T-helper 1 cell (primary cell): ENCODE data around the gene TMEM30A.

Source experiments
- DNase-seq, 5 donors: peaks; one replicate each; pipeline ENCODE4 v3.0.0-alpha.2; 2012 to 2020

The TMEM30A gene

GRCh38 chr6:75291331-75291730 is 6.7 kb upstream of the TMEM30A start:
- no peak for DNase-seq

DNA sequence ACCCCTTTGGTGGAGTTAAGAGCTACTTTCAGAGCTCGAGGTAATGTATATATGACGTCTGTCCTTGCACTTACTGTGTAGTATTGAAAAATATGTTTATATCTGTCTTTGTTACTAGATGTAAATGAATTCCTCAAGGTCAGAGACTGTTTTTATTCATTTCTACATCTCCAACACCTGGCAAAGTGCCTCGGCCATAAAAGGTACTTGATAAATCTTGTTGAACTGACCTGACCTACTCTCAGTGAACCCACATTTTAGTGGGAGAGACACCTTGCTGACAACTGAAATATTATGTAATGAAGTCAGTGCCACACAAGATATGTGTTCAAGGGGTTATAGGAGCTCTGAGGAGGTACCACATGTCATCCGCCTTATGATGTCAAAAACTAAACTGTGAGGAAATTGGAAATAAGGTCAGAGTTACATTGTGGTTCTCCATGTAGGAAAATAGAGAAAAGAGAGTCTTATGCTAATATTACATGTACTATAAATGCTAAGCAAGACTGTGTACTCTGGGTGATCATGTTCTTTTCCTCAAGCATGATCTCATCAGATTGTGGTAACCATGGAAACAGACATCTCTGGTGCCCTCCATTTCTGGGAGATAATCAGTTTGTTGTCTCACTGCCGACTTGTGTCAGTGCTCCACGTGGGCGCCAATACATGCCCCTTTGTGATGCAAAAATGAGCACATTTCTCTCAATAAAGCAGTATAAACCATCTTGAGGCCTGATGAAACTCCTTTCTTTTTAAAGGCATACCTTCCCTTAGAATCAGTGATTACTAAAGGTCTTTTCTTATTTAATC is 5.7 kb upstream of the TMEM30A start:
- no peak for DNase-seq

GRCh38 chr6:75288023-75288422 is 3.4 kb upstream of the TMEM30A start:
- DNase-seq, result no peak

GRCh38 chr6:75287424-75287823 is 2.8 kb upstream of the TMEM30A start:
- no peak for DNase-seq

GRCh38 chr6:75286955-75287354 is 2.4 kb upstream of the TMEM30A start:
- no peak for DNase-seq

- no peak for DNase-seq
Observed at GRCh38 chr6:75285283-75285639, 669 bp upstream of the TMEM30A start.

DNA sequence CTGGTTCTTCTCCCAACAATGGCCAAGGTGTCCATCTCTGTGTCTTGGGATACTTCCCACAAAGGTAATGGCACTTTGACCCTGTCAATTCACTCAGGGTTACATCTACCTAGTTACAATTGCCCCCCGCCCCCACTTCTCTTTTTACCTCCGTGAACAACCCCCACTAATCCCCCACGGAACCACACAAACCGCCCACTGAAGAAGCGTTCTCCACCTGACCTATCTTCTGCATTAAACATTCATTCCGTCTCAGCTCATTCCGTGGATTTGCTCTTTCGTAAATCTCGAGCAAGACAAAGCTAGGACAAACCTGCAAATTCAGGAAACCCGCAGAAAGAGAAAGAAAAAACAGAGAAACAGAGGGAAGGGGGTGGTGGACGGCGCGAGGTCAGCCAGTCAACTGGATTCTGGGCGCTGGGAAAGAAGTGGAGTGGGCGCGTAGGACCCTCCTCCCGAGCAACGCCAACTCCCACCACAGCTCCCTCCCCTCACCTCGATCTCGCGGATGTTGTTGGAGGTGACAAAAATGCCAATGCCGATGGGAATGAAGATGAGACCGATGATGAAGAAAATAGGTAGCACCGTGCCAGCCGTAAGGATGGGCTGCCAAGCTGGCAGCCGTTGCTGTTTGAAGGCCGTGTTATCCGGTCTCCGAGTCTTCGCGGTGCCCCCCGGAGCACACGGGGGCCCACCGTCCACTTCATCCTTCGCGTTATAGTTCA is 523 bp downstream of the TMEM30A start:
- DNase-seq, result peak in 2 of 5 donors; percentile 10 to 16

DNA sequence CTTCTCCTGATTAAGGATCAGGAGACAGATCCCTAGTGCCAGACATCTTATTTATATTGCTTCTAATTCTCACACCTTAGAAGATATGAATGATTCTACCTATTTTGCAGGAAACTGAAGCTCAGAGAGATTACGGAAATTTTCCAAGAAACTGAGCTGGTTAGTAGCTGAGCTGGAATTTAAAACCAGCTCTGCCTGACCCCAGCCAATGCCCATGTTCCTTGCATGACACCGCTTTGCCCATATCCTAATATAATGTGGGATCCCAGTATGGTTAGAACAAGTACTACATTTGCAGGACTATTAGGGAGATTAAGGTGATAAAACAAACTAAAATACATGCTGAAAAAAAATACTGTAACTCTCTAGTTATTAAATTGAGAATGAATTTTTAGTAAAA is 1.9 kb downstream of the TMEM30A start:
- no peak for DNase-seq

GRCh38 chr6:75281653-75282052 is 2.9 kb downstream of the TMEM30A start:
- no peak for DNase-seq

GRCh38 chr6:75280131-75280855 is 4.3 kb downstream of the TMEM30A start:
- DNase-seq, result no peak

DNA sequence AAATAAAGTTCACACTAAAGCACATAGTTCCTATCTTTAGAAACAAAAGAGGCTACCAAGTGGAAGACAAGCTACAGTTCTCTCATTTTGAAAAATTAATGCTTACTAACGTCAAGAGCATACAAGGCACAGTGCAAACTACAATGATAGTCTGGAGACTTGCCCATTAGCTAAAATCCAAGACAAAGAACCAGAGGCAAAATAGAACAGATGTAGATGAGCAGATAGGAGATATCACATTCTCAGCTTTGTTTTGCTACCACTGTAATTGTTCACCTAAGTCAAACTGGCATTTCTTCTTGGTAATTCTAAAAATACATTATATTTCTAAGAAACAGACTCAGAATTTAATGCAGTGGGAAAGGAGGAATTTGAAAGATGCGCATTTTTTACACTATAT is 5.2 kb downstream of the TMEM30A start:
- no peak for DNase-seq

DNA sequence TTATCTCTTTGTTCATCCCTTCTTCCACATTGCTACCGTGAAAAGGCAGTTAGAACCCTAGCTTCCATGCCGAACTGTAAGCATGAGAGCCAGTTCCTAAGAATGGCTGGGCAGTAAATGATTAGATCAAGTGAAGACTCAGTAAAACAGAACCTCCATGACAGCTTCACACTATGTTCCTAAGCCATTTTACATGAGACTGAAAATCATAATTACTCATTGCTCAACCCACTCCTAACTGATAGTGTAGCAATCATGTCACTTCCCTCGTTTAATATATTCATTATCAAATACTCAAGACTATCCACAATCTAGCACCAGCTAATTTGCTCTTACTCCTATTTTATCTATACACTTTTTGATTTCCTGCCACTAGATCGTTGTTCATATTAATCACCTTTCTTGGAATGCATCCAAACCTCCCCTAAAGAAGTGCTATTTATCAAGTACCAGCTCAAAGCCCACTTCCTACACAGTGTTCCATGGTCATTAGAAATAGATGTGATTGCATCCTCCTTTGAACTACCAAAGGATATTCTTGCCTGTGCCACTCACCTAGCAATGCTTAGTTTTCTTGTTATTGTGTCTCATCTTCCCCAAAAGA is 6.0 kb downstream of the TMEM30A start:
- no peak for DNase-seq

DNA sequence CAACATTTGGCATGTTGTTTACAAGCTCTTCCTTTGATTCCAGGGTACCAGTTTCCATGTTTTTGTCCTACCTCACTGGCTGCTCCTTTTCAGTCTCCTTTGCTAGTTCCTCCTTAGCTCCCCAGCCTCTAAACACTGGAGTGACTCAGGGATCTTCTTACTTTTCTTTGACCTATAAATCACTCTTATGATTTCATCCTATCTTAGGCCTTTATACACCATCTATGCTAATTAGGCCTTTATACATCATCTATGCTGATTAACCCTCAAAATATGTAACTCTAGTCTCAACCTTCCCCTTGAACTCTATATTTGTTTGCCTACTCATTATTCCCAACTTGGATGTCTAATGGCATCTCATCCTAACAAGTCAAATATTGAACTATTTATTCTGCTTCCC is 9.5 kb downstream of the TMEM30A start:
- DNase-seq, result no peak

GRCh38 chr6:75273009-75273408 is 11.6 kb downstream of the TMEM30A start:
- DNase-seq, result no peak

GRCh38 chr6:75272145-75272840 is 12.3 kb downstream of the TMEM30A start:
- no peak for DNase-seq

GRCh38 chr6:75268988-75269354 is 15.6 kb downstream of the TMEM30A start:
- no peak for DNase-seq

GRCh38 chr6:75268121-75268987 is 16.2 kb downstream of the TMEM30A start:
- no peak for DNase-seq

- DNase-seq, result no peak
Observed at GRCh38 chr6:75267461-75267860, 17.1 kb downstream of the TMEM30A start.

DNA sequence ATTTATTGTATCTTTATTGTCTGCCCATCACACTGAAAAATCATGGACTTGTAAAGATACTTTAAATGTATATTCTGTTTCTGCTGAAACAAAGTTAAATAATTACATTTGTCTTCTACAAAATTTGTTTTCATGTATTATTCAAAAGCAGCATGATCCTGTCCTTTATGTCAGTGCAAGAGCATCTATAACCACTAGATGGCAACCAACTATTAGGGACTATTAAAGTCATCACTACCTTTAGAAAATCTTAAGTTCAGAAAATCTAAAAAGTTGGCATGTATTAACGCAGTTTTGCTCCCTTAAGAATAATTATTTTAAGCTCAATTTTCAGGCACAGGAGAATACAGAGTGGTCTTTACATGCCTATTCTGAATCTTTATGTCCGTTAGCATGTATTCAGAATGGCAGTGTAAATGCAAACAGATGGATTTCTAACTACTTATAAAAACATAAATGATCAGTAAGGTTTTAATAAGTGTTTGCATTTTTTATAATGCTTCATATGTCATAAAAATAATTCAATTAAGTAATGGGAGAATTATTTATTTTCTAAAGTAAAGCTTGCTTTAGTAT is 17.8 kb downstream of the TMEM30A start:
- DNase-seq, result peak in 1 of 5 donors; percentile 30

DNA sequence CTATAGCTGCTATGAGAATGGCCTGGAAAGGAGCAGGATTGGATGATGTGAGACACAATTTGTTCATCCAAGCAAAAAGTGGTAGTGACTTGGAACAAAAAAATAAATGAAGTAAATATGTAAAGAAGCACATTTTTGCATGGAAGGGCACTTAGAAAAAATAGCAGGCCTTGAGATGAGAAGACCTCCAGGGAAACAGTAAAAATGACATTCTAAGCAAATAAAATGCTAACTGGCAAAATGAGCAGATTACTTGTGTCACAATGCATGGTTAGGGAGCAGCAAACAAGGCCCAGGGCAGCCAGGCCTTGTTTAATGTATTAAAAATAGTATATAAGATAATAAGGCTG is 21.2 kb downstream of the TMEM30A start:
- DNase-seq, result no peak

GRCh38 chr6:75262716-75263400 is 21.7 kb downstream of the TMEM30A start:
- DNase-seq, result no peak
